KMS-11 (cell line): ENCODE measurements around the gene LEMD3.

Source experiments
- H2AFZ ChIP-seq: fragments of 200-600 bp; sonication (generic); 2 replicates; pipeline ENCODE4 v1.6.1; 2016; ENCODE audit warnings: antibody characterized with exemption, mixed run types, low read depth
- H3K27ac ChIP-seq: fragments of 200-600 bp; sonication (generic); 2 replicates; pipeline ENCODE4 v1.6.1; 2016; ENCODE audit warnings: mild to moderate bottlenecking, mixed run types
- H3K27me3 ChIP-seq: fragments of 200-600 bp; sonication (generic); 2 replicates; pipeline ENCODE4 v1.6.1; 2017; ENCODE audit warnings: mild to moderate bottlenecking, low read depth, mixed run types, moderate library complexity; ENCODE audit not compliant: insufficient read depth
- H3K36me3 ChIP-seq: fragments of 200-600 bp; sonication (generic); 2 replicates; pipeline ENCODE4 v1.6.1; 2017; ENCODE audit warnings: mild to moderate bottlenecking, mixed run types; ENCODE audit not compliant: insufficient read depth
- H3K4me1 ChIP-seq: fragments of 200-600 bp; sonication (generic); 2 replicates; pipeline ENCODE4 v1.6.1; 2016; ENCODE audit warnings: mild to moderate bottlenecking, low read depth, mixed run types; ENCODE audit not compliant: poor library complexity, severe bottlenecking
- H3K4me2 ChIP-seq: fragments of 200-600 bp; sonication (generic); 2 replicates; pipeline ENCODE4 v1.7.0; 2016; ENCODE audit warnings: mild to moderate bottlenecking, mixed run types
- H3K4me3 ChIP-seq: fragments of 200-600 bp; sonication (generic); IDR thresholded peaks from 2 replicates; pipeline ENCODE4 v1.6.1; 2017; ENCODE audit warnings: low read depth, low read length, mixed read lengths; ENCODE audit not compliant: insufficient read depth
- H3K79me2 ChIP-seq: fragments of 200-600 bp; sonication (generic); 2 replicates; pipeline ENCODE4 v1.6.1; 2016; ENCODE audit warnings: low read depth, mixed run types; ENCODE audit not compliant: insufficient read depth
- H3K9ac ChIP-seq: fragments of 200-600 bp; sonication (generic); 2 replicates; pipeline ENCODE4 v1.6.1; 2016; ENCODE audit warnings: mild to moderate bottlenecking, mixed run types
- H4K20me1 ChIP-seq: fragments of 200-600 bp; sonication (generic); 2 replicates; pipeline ENCODE4 v1.6.1; 2016; ENCODE audit warnings: mild to moderate bottlenecking, mixed run types; ENCODE audit not compliant: insufficient read depth
- CTCF ChIP-seq: fragments of 200-600 bp; sonication (generic); conservative IDR thresholded peaks from 2 replicates; pipeline ENCODE4 v1.6.1; 2017; ENCODE audit warnings: low read depth, mild to moderate bottlenecking, antibody characterized with exemption, low read length, moderate library complexity, mixed read lengths

LEMD3 gene

GRCh38 chr12:65169320-65170208 lies at the start of gene LEMD3:
Gene LEMD3 (plus strand): TSS chr12:65169583. CDS start chr12:65169597, 14 bp downstream.
- peaks cover 50% of the 10 kb centered on the region for H3K79me2 ChIP-seq
- peak within 1 kb of the TSS; percentile 91 for H2AFZ ChIP-seq
- no peaks in the 10 kb centered on the region for H3K27me3 ChIP-seq
- no peak for TF ChIP-seq CTCF
- peak within 1 kb of the TSS; percentile 66 for H3K4me2 ChIP-seq
- H3K9ac ChIP-seq = peak within 1 kb of the TSS; percentile 96
- peak within 1 kb of the TSS; percentile 3 for H3K4me3 ChIP-seq
- H4K20me1 ChIP-seq = peaks cover 40% of the 10 kb centered on the region
- H3K36me3 ChIP-seq = no peaks in the 10 kb centered on the region
- H3K27ac ChIP-seq = peak within 1 kb of the TSS; percentile 94
- H3K4me1 ChIP-seq = peaks cover 51% of the 10 kb centered on the region

- Histone ChIP-seq H3K27me3 (no peaks in the 10 kb centered on the region), H4K20me1 (no peaks in the 10 kb centered on the region), H3K79me2 (no peaks in the 10 kb centered on the region), H3K9ac (no peak within 1 kb of the TSS), H3K4me2 (no peak within 1 kb of the TSS), H2AFZ (no peak within 1 kb of the TSS), H3K4me1 (peaks cover 7% of the 10 kb centered on the region), H3K4me3 (no peak within 1 kb of the TSS), H3K27ac (no peak within 1 kb of the TSS), H3K36me3 (no peaks in the 10 kb centered on the region)
- TF ChIP-seq CTCF = peak; percentile 36; the same call in 1 of the 2 replicates
These were observed 48.1 kb upstream of the LEMD3 start, which contains the start of gene WIF1 for GRCh38 chr12:65121049-65121955. Gene WIF1 (minus strand): TSS chr12:65121305. CDS start chr12:65121191, 114 bp downstream.

- Histone ChIP-seq H3K4me2 (no peak overlapping the region), H3K27ac (no peak overlapping the region), H2AFZ (no peak overlapping the region), H4K20me1 (no peaks in the 10 kb centered on the region), H3K79me2 (no peaks in the 10 kb centered on the region), H3K36me3 (no peaks in the 10 kb centered on the region), H3K4me3 (no peak overlapping the region), H3K9ac (no peak overlapping the region), H3K27me3 (no peaks in the 10 kb centered on the region), H3K4me1 (peaks cover 7% of the 10 kb centered on the region)
- no peak for TF ChIP-seq CTCF
These were observed 47.4 kb upstream of the LEMD3 start for GRCh38 chr12:65121956-65122469.

GRCh38 chr12:65122703-65123102 lies 46.7 kb upstream of the LEMD3 start:
- Histone ChIP-seq H3K4me2 (no peak overlapping the region), H2AFZ (no peak overlapping the region), H3K4me1 (peaks cover 7% of the 10 kb centered on the region), H3K36me3 (no peaks in the 10 kb centered on the region), H3K27ac (no peak overlapping the region), H3K9ac (no peak overlapping the region), H4K20me1 (no peaks in the 10 kb centered on the region), H3K4me3 (no peak overlapping the region), H3K79me2 (no peaks in the 10 kb centered on the region), H3K27me3 (no peaks in the 10 kb centered on the region)
- no peak for TF ChIP-seq CTCF
